ENCODE measurements around the gene MOB2. TPM values are rescaled to one million over a fixed set of nuclear protein-coding genes. Genes with fewer than 3 reads are reported as not detected.

The MOB2 gene
- total and polyA plus RNA-seq, 4 donors: 31.6 to 45.2 (median 36.4) TPM

DNA sequence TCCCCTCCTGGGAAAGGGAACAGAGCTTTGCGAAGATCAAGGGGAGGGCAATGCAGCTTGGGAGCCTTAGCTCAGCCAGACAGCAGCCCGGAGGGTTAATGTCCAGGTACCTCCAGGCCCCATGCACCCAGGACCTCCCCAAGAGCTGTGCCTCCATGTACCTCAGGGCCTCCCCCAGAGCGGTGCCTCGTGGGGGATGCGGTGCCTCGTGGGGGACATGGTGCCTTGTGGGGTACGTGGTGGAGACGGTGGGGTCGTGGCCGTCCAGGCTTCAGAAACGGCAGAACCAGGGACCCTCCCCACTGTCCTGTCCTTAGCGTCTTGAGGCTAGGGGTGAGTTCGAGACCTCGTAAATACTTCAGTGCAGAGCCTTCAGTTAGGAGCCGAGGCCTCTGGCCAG is 63.6 kb downstream of the MOB2 start:
- Histone ChIP-seq H3K4me1 (ENCODE audit: control insufficient read depth in 5 of 5, insufficient read depth in 5 of 5, low read length in 5 of 5) (no peaks in the 10 kb centered on the region), H3K36me3 (ENCODE audit: control insufficient read depth in 4 of 4, insufficient read depth in 4 of 4, low read length in 4 of 4) (no peaks in the 10 kb centered on the region), H3K9me3 (ENCODE audit: control insufficient read depth in 4 of 4, insufficient read depth in 3 of 4, low read length in 3 of 4) (peaks cover 0 to 24% (median 2%) of the 10 kb centered on the region in 4 donors), H3K27ac (ENCODE audit: low read depth in 1 of 2, low read length in 1 of 2) (no peak overlapping the region), H3K9ac (ENCODE audit: insufficient read depth in 1 of 2, low read length in 2 of 2) (no peak overlapping the region), H3K4me3 (no peak overlapping the region), H3K27me3 (ENCODE audit: control insufficient read depth in 3 of 3, insufficient read depth in 3 of 3, low read length in 2 of 3) (no peaks in the 10 kb centered on the region)
- WGBS, 2 donors: 86 to 93% methylated on average over 15 of the region's 15 CpGs
- DNase-seq: no peak
- TF ChIP-seq, protein P1, sequence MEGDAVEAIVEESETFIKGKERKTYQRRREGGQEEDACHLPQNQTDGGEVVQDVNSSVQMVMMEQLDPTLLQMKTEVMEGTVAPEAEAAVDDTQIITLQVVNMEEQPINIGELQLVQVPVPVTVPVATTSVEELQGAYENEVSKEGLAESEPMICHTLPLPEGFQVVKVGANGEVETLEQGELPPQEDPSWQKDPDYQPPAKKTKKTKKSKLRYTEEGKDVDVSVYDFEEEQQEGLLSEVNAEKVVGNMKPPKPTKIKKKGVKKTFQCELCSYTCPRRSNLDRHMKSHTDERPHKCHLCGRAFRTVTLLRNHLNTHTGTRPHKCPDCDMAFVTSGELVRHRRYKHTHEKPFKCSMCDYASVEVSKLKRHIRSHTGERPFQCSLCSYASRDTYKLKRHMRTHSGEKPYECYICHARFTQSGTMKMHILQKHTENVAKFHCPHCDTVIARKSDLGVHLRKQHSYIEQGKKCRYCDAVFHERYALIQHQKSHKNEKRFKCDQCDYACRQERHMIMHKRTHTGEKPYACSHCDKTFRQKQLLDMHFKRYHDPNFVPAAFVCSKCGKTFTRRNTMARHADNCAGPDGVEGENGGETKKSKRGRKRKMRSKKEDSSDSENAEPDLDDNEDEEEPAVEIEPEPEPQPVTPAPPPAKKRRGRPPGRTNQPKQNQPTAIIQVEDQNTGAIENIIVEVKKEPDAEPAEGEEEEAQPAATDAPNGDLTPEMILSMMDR (IDR thresholded peaks at IDR 0.05; ENCODE audit: control extremely low read depth, extremely low read depth): no peak
- no peak for ATAC-seq (ENCODE audit: insufficient read depth, low FRiP score)

DNA sequence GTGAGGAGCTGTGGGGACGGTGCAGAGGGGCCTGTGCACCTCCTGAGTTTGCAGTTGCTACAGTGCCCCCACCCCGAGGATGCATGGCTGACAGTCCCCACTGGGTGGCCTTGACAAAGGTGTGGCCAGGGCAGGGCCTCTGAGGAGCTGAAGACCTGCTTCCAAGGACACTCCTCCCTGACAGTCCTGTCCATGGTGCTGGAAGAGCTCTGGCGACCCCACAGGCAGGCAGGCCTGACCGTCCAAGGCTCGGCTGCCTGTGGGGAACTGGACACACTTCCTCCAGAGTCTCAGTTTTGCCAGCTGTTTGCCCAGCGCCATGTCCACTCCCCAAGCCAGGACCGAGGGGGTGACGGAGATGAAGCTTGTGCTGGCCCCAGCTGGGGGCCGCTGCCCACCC is 64.1 kb downstream of the MOB2 start:
- no peaks in the 10 kb centered on the region for H3K36me3 ChIP-seq (ENCODE audit: control insufficient read depth in 4 of 4, insufficient read depth in 4 of 4, low read length in 4 of 4)
- no peaks in the 10 kb centered on the region for H3K4me1 ChIP-seq (ENCODE audit: control insufficient read depth in 5 of 5, insufficient read depth in 5 of 5, low read length in 5 of 5)
- no peaks in the 10 kb centered on the region for H3K27me3 ChIP-seq (ENCODE audit: control insufficient read depth in 3 of 3, insufficient read depth in 3 of 3, low read length in 2 of 3)
- TF ChIP-seq, protein P1 (IDR thresholded peaks at IDR 0.05; ENCODE audit: control extremely low read depth, extremely low read depth): no peak
- DNase-seq (peak in 1 of 3 donors; percentile 38), ATAC-seq (ENCODE audit: insufficient read depth, low FRiP score) (no peak)
- no peak overlapping the region for H3K9ac ChIP-seq (ENCODE audit: insufficient read depth in 1 of 2, low read length in 2 of 2)
- 55 to 59% methylated on average over 9 of the region's 9 CpGs for WGBS, 2 donors
- H3K4me3 ChIP-seq: no peak overlapping the region
- no peak overlapping the region for H3K27ac ChIP-seq (ENCODE audit: low read depth in 1 of 2, low read length in 1 of 2)
- peaks cover 0 to 26% (median 3%) of the 10 kb centered on the region in 4 donors for H3K9me3 ChIP-seq (ENCODE audit: control insufficient read depth in 4 of 4, insufficient read depth in 3 of 4, low read length in 3 of 4)

DNA sequence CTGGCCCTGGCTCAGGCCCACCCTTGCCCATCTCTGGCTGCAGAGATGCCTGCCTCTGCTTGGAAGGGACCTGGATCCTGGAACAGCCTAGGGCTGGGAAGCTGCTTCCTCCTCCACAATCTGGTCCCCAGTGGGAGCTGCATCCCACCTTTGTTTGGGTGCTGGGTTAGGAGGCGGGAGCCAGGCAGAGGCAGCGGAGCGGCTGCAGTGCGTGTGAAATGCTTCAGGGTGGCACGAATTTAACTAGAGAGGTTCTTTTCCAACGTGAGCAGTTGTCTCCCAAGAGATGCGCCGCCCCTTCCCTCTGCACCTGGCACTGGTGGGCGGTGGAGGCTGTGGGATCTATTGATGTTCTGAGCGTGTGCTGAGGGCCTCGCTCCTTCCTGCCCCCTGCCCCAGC is 65.3 kb downstream of the MOB2 start:
- H3K27ac ChIP-seq (ENCODE audit: low read depth in 1 of 2, low read length in 1 of 2): no peak overlapping the region
- no peak for ATAC-seq (ENCODE audit: insufficient read depth, low FRiP score)
- WGBS, 2 donors: 87 to 89% methylated on average over 11 of the region's 11 CpGs

More for the DNA sequence above, 65.3 kb downstream of the MOB2 start:
- TF ChIP-seq, protein P1 (IDR thresholded peaks at IDR 0.05; ENCODE audit: control extremely low read depth, extremely low read depth): no peak
- DNase-seq: no peak
- H3K9ac ChIP-seq (ENCODE audit: insufficient read depth in 1 of 2, low read length in 2 of 2): no peak overlapping the region
- H3K4me1 ChIP-seq (ENCODE audit: control insufficient read depth in 5 of 5, insufficient read depth in 5 of 5, low read length in 5 of 5): no peaks in the 10 kb centered on the region
- no peaks in the 10 kb centered on the region for H3K36me3 ChIP-seq (ENCODE audit: control insufficient read depth in 4 of 4, insufficient read depth in 4 of 4, low read length in 4 of 4)
- H3K9me3 ChIP-seq (ENCODE audit: control insufficient read depth in 4 of 4, insufficient read depth in 3 of 4, low read length in 3 of 4): peaks cover 2 to 28% (median 6%) of the 10 kb centered on the region in 4 donors
- no peak overlapping the region for H3K4me3 ChIP-seq
- no peaks in the 10 kb centered on the region for H3K27me3 ChIP-seq (ENCODE audit: control insufficient read depth in 3 of 3, insufficient read depth in 3 of 3, low read length in 2 of 3)
